KOPT-K1 (cell line): Measurements from ENCODE around the gene KRT15.
"Not testable (repeated sequence)": the region's sequence is repeated elsewhere in the genome, so short reads cannot be mapped to it uniquely, and the experiment has no call there.

Experiments
- H3K27ac ChIP-seq: fragments of 200-600 bp; sonication (generic); 2 replicates; pipeline ENCODE4 v1.5.1; 2016; ENCODE audit warnings: antibody characterized with exemption, mild to moderate bottlenecking, low read depth, low read length; ENCODE audit not compliant: poor library complexity, severe bottlenecking
- H3K36me3 ChIP-seq: fragments of 200-600 bp; sonication (generic); 2 replicates; pipeline ENCODE4 v1.5.1; 2017; ENCODE audit warnings: antibody characterized with exemption, mild to moderate bottlenecking, low read length, moderate library complexity; ENCODE audit not compliant: insufficient read depth
- H3K9me3 ChIP-seq: fragments of 200-600 bp; sonication (generic); 2 replicates; pipeline ENCODE4 v1.5.1; 2017; ENCODE audit warnings: antibody characterized with exemption, low read length, mild to moderate bottlenecking; ENCODE audit not compliant: insufficient read depth, poor library complexity, severe bottlenecking

KRT15 gene

DNA sequence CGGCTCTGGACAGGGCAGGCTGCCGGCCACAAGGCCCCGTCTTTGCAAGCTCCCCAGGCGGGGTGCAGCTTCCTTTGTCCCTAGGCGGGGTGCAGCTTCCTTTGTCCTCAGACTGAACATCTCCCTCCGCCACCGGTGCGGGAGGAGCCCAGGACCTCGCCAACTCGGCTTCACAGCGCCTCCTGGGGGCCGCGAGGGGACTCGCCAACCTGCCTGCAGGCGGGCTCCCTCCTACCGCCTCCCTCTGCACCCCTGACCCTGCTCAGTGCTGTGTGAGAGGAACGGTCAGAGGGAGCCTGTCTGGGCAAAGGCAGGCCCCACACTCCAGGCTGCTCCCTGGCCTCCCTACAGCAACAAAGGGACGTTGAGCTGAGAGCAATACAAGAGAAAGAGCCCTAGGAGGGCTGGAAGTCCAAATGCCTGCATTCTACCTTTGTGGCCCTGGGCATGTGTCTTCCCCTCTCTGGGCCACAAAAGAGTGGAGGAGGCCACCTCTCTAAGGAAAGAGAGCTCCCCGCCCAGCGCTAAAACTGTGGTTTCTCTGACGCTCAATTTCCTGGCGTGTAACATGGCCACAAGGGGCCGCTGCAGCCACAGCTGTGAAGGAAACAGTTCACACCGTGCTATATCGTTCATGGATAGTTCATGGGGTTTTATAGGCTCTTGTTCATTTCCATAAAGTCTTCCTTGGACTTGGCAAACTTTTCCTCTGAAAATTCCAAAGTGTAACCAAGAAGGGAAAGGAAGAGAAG is 30.3 kb upstream of the KRT15 start:
- Histone ChIP-seq H3K36me3 (no peaks in the 10 kb centered on the region), H3K9me3 (no peaks in the 10 kb centered on the region), H3K27ac (no peak overlapping the region)

DNA sequence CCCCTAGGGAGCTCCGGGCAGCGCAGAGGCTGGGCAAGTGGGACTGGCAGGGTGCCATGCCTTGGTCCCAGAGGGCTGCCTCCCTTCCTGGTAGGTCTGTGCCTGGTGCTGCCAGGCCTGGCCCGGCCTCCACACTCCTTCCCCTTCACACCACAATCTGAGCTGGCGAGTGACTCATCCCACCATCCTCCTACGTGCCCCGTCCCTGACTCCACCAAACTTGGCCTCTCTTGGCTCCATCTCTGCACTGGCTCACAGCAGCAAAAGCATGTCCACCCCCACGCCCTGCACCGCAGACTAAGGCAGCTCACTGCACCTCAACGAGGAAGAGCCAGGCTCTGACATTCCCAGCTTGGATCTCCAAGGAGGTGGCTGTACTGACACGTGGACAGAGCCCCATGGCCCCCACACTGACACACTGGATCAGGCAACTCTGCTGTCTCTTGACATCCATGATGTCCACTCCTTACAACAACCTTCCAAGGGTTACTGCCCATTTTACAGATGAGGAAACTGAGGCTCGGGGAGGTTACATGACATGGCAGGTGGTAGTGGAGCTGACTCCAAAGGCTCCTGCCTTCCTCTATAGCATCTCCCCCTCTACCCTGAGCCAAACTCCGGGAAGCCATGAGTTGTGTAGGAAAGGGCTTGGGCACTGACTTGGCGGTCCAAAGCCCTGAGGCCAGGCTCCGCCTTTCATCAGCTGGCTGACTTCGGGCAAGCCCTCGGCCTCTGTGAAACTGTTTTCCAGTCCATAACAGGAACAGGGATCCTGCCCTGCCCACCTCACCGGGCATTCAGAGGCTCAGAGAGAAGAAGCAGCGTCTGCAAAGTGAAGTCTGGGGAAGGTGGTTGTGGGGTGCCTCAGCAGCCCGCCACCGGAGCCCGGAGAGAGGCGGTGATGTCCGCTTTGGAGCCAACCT is 29.5 kb upstream of the KRT15 start:
- Histone ChIP-seq H3K9me3 (no peaks in the 10 kb centered on the region), H3K27ac (no peak overlapping the region), H3K36me3 (no peaks in the 10 kb centered on the region)

DNA sequence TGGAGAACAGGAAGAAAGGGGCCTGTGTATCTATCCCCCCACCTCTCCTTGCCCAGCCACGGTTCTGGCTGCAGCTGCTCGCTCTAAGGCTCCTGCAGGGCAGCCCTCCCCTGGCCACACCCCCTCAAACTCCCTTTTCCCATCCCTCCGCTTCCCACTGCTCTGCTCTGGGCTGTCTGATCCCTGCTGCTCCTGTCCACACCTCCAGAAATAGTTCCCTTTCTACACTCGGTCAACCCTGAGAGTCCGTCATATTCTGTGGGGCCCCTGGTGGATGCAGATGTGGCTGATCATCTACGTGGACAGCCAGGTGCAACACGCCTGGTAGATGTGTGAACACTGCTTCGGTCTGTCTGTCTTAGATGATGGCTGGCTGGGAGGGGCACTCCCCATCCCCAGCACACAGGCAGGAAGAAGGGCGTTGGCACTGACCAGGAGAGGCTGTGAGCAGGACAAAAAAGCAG is 28.7 kb upstream of the KRT15 start:
- no peaks in the 10 kb centered on the region for H3K9me3 ChIP-seq
- H3K36me3 ChIP-seq, result no peaks in the 10 kb centered on the region
- H3K27ac ChIP-seq, result no peak overlapping the region

DNA sequence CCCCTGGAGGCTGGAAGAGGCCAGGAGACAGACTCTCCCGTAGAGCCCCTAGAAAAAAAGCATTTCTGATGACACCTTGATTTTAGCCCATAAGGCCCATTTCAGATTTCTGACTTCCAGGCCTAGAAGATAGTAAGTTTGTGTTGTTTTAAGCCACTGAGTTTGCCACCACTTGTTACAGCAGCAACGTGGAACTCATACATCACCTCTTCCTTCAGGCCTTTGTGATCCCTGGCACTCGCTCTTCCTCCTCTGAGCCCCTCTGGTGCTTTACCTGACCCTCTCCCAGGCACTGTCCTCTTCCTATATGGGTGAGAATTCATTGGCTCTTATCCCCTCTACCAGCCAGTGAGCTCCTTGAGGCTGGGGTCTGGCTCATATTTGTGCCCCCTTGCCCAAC is 28.1 kb upstream of the KRT15 start:
- H3K27ac ChIP-seq, result no peak overlapping the region
- H3K9me3 ChIP-seq, result no peaks in the 10 kb centered on the region

DNA sequence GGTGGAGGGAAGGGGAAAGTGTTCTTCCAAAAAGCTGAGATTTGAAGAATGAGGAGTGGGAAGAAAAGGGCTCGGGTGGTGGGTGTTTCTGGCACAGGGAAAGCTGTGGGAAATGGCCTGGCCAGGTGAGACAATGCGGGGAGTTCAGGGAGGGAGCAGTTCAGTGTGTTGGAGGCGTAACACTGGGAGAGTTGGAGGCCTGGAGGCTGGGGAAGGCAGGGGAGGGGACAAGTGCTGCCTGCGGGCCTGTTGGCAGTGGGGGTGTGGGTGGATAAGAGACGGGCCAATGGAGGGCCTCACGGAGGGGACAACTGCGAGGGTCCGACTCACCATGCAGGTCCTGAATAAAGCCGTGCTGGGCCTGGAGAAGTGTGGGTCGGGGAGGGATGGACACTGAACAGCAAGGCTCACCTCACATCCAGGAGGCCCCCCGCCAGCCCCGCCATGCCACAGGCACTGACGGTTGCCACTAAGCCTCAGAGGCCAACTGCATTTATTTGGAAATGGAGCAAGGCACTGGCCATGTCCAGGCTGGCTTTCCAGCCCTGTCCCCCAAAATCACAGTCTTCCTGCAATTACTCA is 27.2 kb upstream of the KRT15 start:
- no peaks in the 10 kb centered on the region for H3K36me3 ChIP-seq
- no peak overlapping the region for H3K27ac ChIP-seq
- no peaks in the 10 kb centered on the region for H3K9me3 ChIP-seq

More for the DNA sequence above, 28.1 kb upstream of the KRT15 start:
- no peaks in the 10 kb centered on the region for H3K36me3 ChIP-seq

DNA sequence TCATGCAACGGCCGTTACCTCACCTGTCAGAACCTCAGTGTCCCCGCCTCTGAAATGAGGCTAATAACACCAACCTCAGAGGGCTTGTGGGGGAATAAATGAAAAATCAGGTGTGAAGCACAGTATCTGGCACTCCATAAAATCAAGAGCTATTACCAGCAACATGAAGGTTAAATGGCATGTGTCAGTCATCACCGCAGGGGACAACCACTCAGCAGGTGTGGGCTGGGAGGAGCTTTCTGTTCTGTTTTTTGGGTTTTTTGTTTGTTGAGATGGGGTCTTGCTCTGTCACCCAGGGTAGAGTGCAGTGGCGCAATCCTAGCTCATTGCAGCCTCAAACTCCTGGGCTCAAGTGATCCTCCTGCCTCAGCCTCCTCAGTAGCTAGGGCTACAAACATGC is 26.2 kb upstream of the KRT15 start:
- Histone ChIP-seq H3K27ac (no peak overlapping the region), H3K9me3 (no peaks in the 10 kb centered on the region), H3K36me3 (no peaks in the 10 kb centered on the region)

DNA sequence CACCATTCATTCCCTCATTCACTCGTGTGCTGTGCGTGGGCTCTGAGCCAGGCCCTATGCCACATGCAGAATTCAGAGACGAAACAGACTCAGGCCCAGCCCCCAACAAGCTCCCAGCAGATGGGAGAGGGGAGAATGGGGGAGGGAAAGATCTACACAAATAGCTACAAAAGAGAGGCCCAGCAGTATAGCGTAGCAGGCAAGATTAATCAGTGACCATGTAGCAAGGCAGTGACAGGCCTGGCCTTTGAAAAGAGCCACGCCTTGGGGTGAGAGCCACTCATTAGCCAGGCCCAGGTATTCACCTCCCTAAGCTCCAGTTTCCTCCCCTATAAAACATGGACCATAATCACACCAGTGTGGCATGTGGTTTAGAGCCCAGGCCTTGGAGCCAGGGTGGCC is 25.8 kb upstream of the KRT15 start:
- no peak overlapping the region for H3K27ac ChIP-seq
- no peaks in the 10 kb centered on the region for H3K9me3 ChIP-seq
- no peaks in the 10 kb centered on the region for H3K36me3 ChIP-seq

DNA sequence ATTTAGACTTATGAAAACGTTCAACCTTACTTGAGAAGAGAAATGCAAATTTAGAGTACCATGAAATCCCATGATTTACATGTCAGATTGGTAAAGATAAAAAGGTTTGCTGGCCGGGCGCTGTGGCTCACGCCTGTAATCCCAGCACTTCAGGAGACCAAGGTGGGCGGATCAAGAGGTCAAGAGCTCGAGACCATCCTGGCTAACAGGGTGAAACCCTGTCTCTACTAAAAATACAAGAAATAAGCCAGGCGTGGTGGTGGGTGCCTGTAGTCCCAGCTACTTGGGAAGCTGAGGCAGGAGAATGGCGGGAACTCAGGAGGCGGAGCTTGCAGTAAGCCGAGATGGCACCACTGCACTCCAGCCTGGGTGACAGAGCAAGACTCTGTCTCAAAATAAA is 24.1 kb upstream of the KRT15 start:
- not testable (repeated sequence) for H3K36me3 ChIP-seq, H3K27ac ChIP-seq, H3K9me3 ChIP-seq

DNA sequence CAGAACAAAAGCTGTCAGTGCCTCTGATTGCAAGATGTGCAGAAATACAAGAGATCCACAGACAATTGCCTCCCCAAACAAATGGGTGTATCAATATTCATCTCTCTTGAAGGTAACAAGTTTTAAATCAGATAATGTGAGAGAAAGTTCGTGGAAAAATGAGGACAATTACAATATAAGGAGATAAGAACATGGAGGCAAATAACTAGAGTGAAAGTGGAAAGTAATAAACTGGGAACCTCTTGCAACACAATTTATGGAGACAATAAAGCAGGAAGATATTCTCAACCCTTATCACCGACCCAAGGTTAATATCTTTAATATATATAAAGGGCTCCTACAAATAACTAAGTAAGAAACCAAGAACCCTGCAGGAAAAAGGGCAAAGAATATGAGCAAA is 23.7 kb upstream of the KRT15 start:
- no peaks in the 10 kb centered on the region for H3K36me3 ChIP-seq
- H3K27ac ChIP-seq, result no peak overlapping the region
- H3K9me3 ChIP-seq, result no peaks in the 10 kb centered on the region

DNA sequence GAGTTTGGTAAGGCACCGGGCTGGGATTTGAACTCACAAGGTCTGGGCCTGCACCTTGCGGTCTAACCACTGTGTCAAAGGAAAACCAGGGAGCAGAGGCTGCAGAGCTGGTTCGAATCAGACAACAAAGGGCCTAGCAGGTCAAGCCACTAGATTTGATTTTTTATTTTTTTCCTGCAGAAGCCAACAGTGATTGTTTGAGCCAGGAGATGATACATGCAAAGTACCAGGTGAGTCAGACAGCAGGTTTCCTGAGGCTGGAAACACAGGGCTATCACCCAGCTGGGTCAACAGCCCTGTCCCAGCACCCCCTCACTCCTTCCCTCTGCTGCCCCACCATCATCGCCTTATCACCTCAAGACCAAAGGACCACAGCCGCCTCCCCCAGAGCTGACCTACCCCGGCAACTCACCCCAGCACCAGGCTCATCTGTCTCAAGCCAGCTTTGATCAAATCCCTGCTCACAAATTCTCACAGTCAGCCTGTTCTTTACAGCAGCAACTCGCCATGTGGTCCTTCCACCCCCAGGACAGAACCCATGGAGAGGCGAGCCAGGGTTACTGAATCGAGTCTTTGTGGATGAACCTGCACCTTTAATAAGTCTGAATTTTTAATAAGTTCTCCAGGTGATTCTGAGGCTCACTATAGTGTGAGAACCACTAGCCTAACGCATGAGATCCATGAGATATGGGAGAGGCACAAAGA is 22.4 kb upstream of the KRT15 start:
- Histone ChIP-seq H3K36me3 (no peaks in the 10 kb centered on the region), H3K27ac (no peak overlapping the region), H3K9me3 (no peaks in the 10 kb centered on the region)

DNA sequence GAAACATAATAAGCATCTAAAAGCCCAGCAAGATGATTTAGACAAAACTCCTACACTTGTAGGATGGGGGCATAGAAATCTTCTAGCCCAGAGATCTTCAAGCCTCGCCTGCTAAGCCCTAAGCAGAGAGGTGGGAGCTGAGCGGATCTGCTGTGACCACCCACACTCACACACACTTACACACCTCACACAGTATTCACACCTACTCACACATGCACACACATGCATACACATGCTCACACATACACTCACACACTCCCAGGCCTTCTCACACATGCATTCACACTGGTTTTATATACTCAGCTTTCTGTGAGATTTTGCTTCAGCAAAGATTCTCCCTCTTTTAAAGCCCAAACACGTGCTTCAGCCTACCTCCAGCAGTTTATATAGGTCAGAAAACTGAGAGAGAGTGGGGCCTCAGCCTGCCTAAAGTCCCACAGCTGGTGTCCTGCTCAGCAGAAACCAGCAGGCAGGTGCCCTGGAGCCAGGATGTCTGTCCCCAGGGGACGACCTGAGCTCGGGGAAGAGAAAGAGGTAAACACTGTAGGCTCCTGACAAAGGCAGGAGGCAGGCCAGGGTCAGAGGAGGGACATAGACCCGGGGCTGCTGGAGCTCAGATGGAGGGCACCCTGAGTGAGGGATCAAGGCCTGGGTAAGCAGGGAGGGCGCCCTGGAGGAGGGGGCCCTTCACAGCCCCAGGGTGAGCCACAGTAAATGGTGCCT is 21.4 kb upstream of the KRT15 start:
- no peaks in the 10 kb centered on the region for H3K36me3 ChIP-seq
- H3K27ac ChIP-seq, result no peak overlapping the region

DNA sequence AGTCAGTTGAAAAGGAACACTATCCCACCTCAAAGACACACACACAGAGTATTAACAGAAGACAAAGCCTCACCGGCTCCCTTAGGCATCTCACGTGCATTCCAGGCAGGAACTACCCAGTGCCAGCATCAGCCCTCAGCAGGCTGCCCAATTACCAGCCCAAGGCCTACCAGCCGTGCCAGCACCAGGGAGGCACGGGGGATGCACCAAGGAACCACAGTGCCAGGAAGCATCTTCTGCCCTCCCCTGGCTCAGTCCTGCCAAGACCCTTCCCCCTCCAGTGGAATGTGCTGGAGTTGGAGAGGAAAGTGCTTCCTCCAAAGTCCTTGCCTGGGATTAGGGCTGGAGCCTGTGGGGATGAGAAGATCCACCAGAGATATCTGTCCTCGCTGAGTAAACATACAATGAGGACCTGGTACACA is 20.4 kb upstream of the KRT15 start:
- no peaks in the 10 kb centered on the region for H3K36me3 ChIP-seq
- H3K27ac ChIP-seq, result no peak overlapping the region
- H3K9me3 ChIP-seq, result no peaks in the 10 kb centered on the region

More for the DNA sequence above, 21.4 kb upstream of the KRT15 start:
- H3K9me3 ChIP-seq, result no peaks in the 10 kb centered on the region

DNA sequence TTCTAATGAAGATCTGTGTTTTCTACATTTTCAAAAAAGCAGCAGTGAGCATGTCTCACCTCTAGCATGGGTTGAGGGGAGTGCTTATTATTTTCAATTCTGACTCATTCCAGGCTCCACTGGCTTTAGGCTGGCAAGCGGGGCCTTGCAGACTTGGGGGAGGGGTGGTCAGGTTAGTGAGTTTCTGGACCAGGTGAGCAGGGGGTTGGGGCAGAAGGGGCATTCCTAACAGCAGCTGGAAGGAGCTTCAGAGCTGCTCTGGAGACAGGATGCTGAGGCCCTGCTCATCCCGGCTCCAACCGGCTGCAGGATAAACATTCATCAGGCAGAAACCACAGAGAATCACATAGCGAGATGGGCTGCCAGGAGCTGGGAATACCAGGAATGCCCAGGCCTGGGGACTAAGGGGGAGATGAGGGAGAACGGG is 19.9 kb upstream of the KRT15 start:
- no peak overlapping the region for H3K27ac ChIP-seq
- H3K36me3 ChIP-seq, result no peaks in the 10 kb centered on the region

DNA sequence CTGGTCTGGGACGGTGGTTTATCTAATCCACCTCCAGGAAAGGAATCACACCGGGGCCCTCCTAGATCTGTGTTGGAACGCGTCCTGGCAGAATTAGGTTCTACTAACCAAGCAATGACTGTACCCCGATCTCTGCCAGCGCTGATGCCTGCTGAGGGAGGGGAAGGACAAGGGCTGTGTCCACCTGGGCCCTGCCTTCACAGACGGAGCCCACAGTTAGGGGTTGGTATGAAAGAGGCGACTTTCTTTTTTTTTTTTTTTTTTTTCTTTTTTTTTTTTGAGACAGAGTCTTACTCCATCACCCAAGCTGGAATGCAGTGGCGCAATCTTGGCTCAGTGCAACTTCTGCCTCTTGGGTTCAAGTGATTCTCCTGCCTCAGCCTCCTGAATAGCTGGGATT is 19.3 kb upstream of the KRT15 start:
- H3K9me3 ChIP-seq, result no peaks in the 10 kb centered on the region
- H3K36me3 ChIP-seq, result no peaks in the 10 kb centered on the region
- no peak overlapping the region for H3K27ac ChIP-seq

More for the DNA sequence above, 19.9 kb upstream of the KRT15 start:
- H3K9me3 ChIP-seq, result no peaks in the 10 kb centered on the region
